Neural cell (in vitro differentiated cells): ENCODE data around the gene BCAN. TPM values are rescaled to one million over a fixed set of nuclear protein-coding genes. Genes with fewer than 3 reads are reported as not detected.

Experiments
- H2AFZ ChIP-seq: fragments of 200-600, 300-800 bp; sonication (generic), shearing (Covaris generic); 2 replicates; pipeline ENCODE4 v1.6.0; 2014; ENCODE audit warnings: low read depth, mild to moderate bottlenecking, antibody characterized with exemption, low read length, moderate library complexity
- H3F3A ChIP-seq: fragments of 200-600 bp; shearing (Covaris generic); 2 replicates; pipeline ENCODE4 v1.6.1; 2016; ENCODE audit warnings: mild to moderate bottlenecking, moderate library complexity, mixed read lengths, antibody characterized with exemption, low read length; ENCODE audit not compliant: insufficient read depth, poor library complexity, severe bottlenecking
- H3K27ac ChIP-seq: fragments of 200-600, 300-800 bp; sonication (generic), shearing (Covaris generic); 2 replicates; pipeline ENCODE4 v1.5.1; 2014; ENCODE audit warnings: mild to moderate bottlenecking, low read length, moderate library complexity
- H3K27me3 ChIP-seq: fragments of 300-800, 200-600 bp; sonication (generic), shearing (Covaris generic); 2 replicates; pipeline ENCODE4 v1.6.0; 2014; ENCODE audit warnings: mild to moderate bottlenecking, low read depth, low read length, moderate library complexity; ENCODE audit not compliant: insufficient read depth
- H3K36me3 ChIP-seq: fragments of 300-800, 200-600 bp; sonication (generic), shearing (Covaris generic); 2 replicates; pipeline ENCODE4 v1.5.1; 2014; ENCODE audit warnings: mild to moderate bottlenecking, antibody characterized with exemption, low read length, moderate library complexity; ENCODE audit not compliant: insufficient read depth
- H3K4me2 ChIP-seq: fragments of 300-800, 200-600 bp; sonication (generic), shearing (Covaris generic); 2 replicates; pipeline ENCODE4 v1.6.0; 2014; ENCODE audit warnings: mild to moderate bottlenecking, low read length
- H3K4me3 ChIP-seq: fragments of 300-800, 200-600 bp; sonication (generic), shearing (Covaris generic); 2 replicates; pipeline ENCODE4 v1.5.1; 2014; ENCODE audit warnings: mild to moderate bottlenecking, low read length, moderate library complexity
- H3K79me2 ChIP-seq: fragments of 200-600 bp; shearing (Covaris generic); replicated peaks from 2 replicates; pipeline ENCODE4 v1.6.0; 2014; ENCODE audit warnings: mild to moderate bottlenecking, low read length, moderate library complexity; ENCODE audit not compliant: insufficient read depth
- H3K9ac ChIP-seq: fragments of 300-800, 200-600 bp; sonication (generic), shearing (Covaris generic); 2 replicates; pipeline ENCODE4 v1.6.1; 2016; ENCODE audit warnings: mild to moderate bottlenecking, low read length, mixed read lengths
- H3K9me2 ChIP-seq: fragments of 200-600 bp; shearing (Covaris generic); 2 replicates; pipeline ENCODE4 v1.6.1; 2016; ENCODE audit warnings: mild to moderate bottlenecking, low read length, mixed read lengths; ENCODE audit not compliant: insufficient read depth
- H3K9me3 ChIP-seq: fragments of 200-600, 300-800 bp; sonication (generic), shearing (Covaris generic); 2 replicates; pipeline ENCODE4 v1.6.1; 2016; ENCODE audit warnings: mild to moderate bottlenecking, mixed run types, low read length, moderate library complexity, mixed read lengths
- H4K20me1 ChIP-seq: fragments of 200-600 bp; shearing (Covaris generic); 2 replicates; pipeline ENCODE4 v1.6.1; 2016; ENCODE audit warnings: mild to moderate bottlenecking, mixed run types; ENCODE audit not compliant: insufficient read depth
- EP300 ChIP-seq: fragments of 450-650 bp; conservative IDR thresholded peaks from 2 replicates; pipeline ENCODE4 v1.6.1; 2014; ENCODE audit warnings: antibody characterized with exemption, mild to moderate bottlenecking, moderate library complexity; ENCODE audit not compliant: poor library complexity, severe bottlenecking
- EZH2 ChIP-seq: fragments of 200-600, 300-800 bp; shearing (Covaris generic), sonication (generic); IDR thresholded peaks from 2 replicates; pipeline ENCODE4 v1.6.1; 2014; ENCODE audit warnings: antibody characterized with exemption, low read length, borderline replicate concordance, mild to moderate bottlenecking; ENCODE audit not compliant: insufficient read depth, poor library complexity, severe bottlenecking
- MXI1 ChIP-seq: fragments of 450-650 bp; conservative IDR thresholded peaks from 2 replicates; pipeline ENCODE4 v1.6.1; 2014; ENCODE audit warnings: antibody characterized with exemption, mild to moderate bottlenecking; ENCODE audit not compliant: poor library complexity, severe bottlenecking
- POLR2AphosphoS5 ChIP-seq: IDR thresholded peaks from 2 replicates; pipeline ENCODE4 v1.6.1; 2012
- RAD21 ChIP-seq: fragments of 450-650 bp; conservative IDR thresholded peaks from 2 replicates; pipeline ENCODE4 v1.6.1; 2014; ENCODE audit warnings: antibody characterized with exemption, mild to moderate bottlenecking, moderate library complexity
- SMC3 ChIP-seq: fragments of 450-650 bp; conservative IDR thresholded peaks from 2 replicates; pipeline ENCODE4 v1.6.1; 2014; ENCODE audit warnings: antibody characterized with exemption, mild to moderate bottlenecking, moderate library complexity; ENCODE audit not compliant: poor library complexity
- TAF1 ChIP-seq: IDR thresholded peaks from 2 replicates; pipeline ENCODE4 v1.6.1; 2012; ENCODE audit warnings: low read depth
- polyA plus RNA-seq: library from polyadenylated mRNA; depleted of rRNA; stranded (reverse); fragments of >200 nt; gene quantifications from 2 replicates; pipeline ENCODE4 v1.2.3, GENCODE V29; 2014
- TF ChIP-seq, protein P1 (sequence below): IDR thresholded peaks from 2 replicates; pipeline ENCODE4 v1.6.1; 2012; ENCODE audit warnings: borderline replicate concordance
- TF ChIP-seq, protein P2 (sequence below): fragments of 450-650 bp; IDR thresholded peaks from 2 replicates; pipeline ENCODE4 v1.5.1; 2014; ENCODE audit warnings: antibody characterized with exemption, mild to moderate bottlenecking, moderate library complexity; ENCODE audit not compliant: poor library complexity, severe bottlenecking

Gene BCAN
- polyA plus RNA-seq, 1 donor from 2014 or later = not detected

DNA sequence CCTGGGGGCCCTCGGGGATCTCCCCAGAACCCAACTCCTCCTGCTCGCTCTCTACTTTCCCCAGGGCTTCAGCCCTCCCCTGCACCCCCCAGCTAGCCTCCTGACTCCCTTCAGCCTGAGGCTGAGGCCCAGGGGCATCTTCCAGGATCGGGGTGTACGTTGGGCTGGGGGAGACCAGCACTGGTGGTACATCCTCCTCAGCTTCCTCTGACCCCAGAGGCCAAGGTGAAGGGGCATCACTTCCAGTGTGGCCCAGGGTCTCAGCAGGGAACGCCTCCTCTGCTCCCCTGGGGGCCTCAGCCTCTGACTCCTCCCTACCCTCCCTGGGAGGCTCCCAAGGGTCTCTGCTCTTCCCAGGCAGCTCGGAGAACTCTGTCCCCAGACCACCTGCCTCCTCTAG, 28.4 kb downstream of the BCAN start:
- H3K9me3 ChIP-seq = no peaks in the 10 kb centered on the region
- TF ChIP-seq MXI1 (no peak), SMC3 (no peak), RAD21 (no peak), POLR2AphosphoS5 (no peak), TAF1 (no peak), EZH2 (no peak), EP300 (no peak)
- TF ChIP-seq, protein P1, sequence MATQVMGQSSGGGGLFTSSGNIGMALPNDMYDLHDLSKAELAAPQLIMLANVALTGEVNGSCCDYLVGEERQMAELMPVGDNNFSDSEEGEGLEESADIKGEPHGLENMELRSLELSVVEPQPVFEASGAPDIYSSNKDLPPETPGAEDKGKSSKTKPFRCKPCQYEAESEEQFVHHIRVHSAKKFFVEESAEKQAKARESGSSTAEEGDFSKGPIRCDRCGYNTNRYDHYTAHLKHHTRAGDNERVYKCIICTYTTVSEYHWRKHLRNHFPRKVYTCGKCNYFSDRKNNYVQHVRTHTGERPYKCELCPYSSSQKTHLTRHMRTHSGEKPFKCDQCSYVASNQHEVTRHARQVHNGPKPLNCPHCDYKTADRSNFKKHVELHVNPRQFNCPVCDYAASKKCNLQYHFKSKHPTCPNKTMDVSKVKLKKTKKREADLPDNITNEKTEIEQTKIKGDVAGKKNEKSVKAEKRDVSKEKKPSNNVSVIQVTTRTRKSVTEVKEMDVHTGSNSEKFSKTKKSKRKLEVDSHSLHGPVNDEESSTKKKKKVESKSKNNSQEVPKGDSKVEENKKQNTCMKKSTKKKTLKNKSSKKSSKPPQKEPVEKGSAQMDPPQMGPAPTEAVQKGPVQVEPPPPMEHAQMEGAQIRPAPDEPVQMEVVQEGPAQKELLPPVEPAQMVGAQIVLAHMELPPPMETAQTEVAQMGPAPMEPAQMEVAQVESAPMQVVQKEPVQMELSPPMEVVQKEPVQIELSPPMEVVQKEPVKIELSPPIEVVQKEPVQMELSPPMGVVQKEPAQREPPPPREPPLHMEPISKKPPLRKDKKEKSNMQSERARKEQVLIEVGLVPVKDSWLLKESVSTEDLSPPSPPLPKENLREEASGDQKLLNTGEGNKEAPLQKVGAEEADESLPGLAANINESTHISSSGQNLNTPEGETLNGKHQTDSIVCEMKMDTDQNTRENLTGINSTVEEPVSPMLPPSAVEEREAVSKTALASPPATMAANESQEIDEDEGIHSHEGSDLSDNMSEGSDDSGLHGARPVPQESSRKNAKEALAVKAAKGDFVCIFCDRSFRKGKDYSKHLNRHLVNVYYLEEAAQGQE = no peak
- TF ChIP-seq, protein P2, sequence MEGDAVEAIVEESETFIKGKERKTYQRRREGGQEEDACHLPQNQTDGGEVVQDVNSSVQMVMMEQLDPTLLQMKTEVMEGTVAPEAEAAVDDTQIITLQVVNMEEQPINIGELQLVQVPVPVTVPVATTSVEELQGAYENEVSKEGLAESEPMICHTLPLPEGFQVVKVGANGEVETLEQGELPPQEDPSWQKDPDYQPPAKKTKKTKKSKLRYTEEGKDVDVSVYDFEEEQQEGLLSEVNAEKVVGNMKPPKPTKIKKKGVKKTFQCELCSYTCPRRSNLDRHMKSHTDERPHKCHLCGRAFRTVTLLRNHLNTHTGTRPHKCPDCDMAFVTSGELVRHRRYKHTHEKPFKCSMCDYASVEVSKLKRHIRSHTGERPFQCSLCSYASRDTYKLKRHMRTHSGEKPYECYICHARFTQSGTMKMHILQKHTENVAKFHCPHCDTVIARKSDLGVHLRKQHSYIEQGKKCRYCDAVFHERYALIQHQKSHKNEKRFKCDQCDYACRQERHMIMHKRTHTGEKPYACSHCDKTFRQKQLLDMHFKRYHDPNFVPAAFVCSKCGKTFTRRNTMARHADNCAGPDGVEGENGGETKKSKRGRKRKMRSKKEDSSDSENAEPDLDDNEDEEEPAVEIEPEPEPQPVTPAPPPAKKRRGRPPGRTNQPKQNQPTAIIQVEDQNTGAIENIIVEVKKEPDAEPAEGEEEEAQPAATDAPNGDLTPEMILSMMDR = no peak
- H3K9me2 ChIP-seq = no peaks in the 10 kb centered on the region
- no peak overlapping the region for H2AFZ ChIP-seq
- H3F3A ChIP-seq = no peaks in the 10 kb centered on the region
- H3K27ac ChIP-seq = no peak overlapping the region
- no peak overlapping the region for H3K4me2 ChIP-seq
- no peaks in the 10 kb centered on the region for H4K20me1 ChIP-seq
- no peaks in the 10 kb centered on the region for H3K27me3 ChIP-seq
- no peak overlapping the region for H3K4me3 ChIP-seq
- H3K36me3 ChIP-seq = no peaks in the 10 kb centered on the region
- no peak overlapping the region for H3K9ac ChIP-seq
- peaks cover 23% of the 10 kb centered on the region for H3K79me2 ChIP-seq

DNA sequence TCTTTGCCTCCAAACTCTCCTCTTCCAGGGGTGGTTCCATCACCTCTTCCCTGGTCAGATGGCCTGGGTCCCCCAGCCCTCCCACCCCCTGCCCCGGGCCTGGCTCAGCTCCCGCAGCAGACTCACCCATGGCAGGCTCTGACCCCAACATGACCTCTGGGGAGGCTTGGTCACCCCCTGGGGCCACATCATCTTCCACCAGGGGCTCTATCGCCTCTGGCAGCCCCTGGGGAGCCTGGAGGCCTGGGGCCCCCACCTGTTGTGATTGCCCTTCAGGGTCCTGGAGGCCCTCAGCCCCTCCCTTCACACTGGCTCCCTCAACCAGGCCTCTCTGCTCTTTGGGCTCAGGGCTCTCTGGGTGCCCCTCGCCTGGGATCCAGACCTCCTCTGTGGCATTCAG, 28.9 kb downstream of the BCAN start:
- Histone ChIP-seq H2AFZ (no peak overlapping the region), H3K27ac (no peak overlapping the region), H3K4me2 (no peak overlapping the region), H3K9ac (no peak overlapping the region), H3K9me2 (no peaks in the 10 kb centered on the region), H3F3A (no peaks in the 10 kb centered on the region), H3K4me3 (no peak overlapping the region), H4K20me1 (no peaks in the 10 kb centered on the region), H3K36me3 (no peaks in the 10 kb centered on the region), H3K9me3 (no peaks in the 10 kb centered on the region), H3K79me2 (peaks cover 28% of the 10 kb centered on the region), H3K27me3 (no peaks in the 10 kb centered on the region)
- TF ChIP-seq, protein P1 = no peak
- TF ChIP-seq RAD21 (no peak), EP300 (no peak), TAF1 (no peak), MXI1 (no peak), SMC3 (no peak), EZH2 (no peak), POLR2AphosphoS5 (no peak)
- TF ChIP-seq, protein P2 = no peak
